Measurements from ENCODE around the gene TSPAN18. TPM values are rescaled to one million over a fixed set of nuclear protein-coding genes. Genes with fewer than 3 reads are reported as not detected.
A peak's percentile ranks its signal among the peaks of the same experiment; 100 is the strongest.

The TSPAN18 gene
- total and polyA plus RNA-seq, 11 donors: 40.0 to 151 (median 74.9) TPM

- intact Hi-C loops (cut with DNase I): no loop called here
- ATAC-seq: peak in 2 of 4 donors; percentile 27 to 31
- H3K36me3 ChIP-seq: no peaks in the 10 kb centered on the region
- no peak for TF ChIP-seq CTCF (IDR thresholded peaks at IDR 0.05)
- no peak for TF ChIP-seq POLR2A (IDR thresholded peaks at IDR 0.05)
- H3K4me1 ChIP-seq: peaks cover 0 to 37% (median 18%) of the 10 kb centered on the region in 12 donors
- DNase-seq: peak in 1 of 5 donors; percentile 37
- H3K27ac ChIP-seq: no peak overlapping the region
- 27 to 54% (median 32%) methylated on average over 25 to 35 of the region's 35 CpGs for WGBS, 4 donors
- peak overlapping the region in 2 of 12 donors; percentile 8 to 21 for H3K4me3 ChIP-seq
- no peaks in the 10 kb centered on the region for H3K27me3 ChIP-seq
- no peaks in the 10 kb centered on the region for H3K9me3 ChIP-seq
These were observed 230.3 kb downstream of the TSPAN18 start for GRCh38 chr11:44957040-44957515.

- no peak for ATAC-seq
- 69 to 75% (median 72%) methylated on average over 8 of the region's 8 CpGs for WGBS, 4 donors
- Histone ChIP-seq H3K4me1 (peaks cover 0 to 36% (median 18%) of the 10 kb centered on the region in 12 donors), H3K4me3 (no peak overlapping the region), H3K27ac (no peak overlapping the region), H3K27me3 (no peaks in the 10 kb centered on the region), H3K36me3 (no peaks in the 10 kb centered on the region), H3K9me3 (no peaks in the 10 kb centered on the region)
- no peak for DNase-seq
- intact Hi-C loops (cut with DNase I): no loop called here
- no peak for TF ChIP-seq POLR2A (IDR thresholded peaks at IDR 0.05)
- TF ChIP-seq CTCF (IDR thresholded peaks at IDR 0.05): no peak
These were observed 231.2 kb downstream of the TSPAN18 start for GRCh38 chr11:44957776-44958564.

GRCh38 chr11:44959064-44959463 lies 232.3 kb downstream of the TSPAN18 start:
- no peaks in the 10 kb centered on the region for H3K36me3 ChIP-seq
- no peaks in the 10 kb centered on the region for H3K27me3 ChIP-seq
- TF ChIP-seq POLR2A (IDR thresholded peaks at IDR 0.05) (no peak), CTCF (IDR thresholded peaks at IDR 0.05) (no peak)
- no peak for ATAC-seq
- no peaks in the 10 kb centered on the region for H3K9me3 ChIP-seq
- DNase-seq: no peak
- H3K27ac ChIP-seq: no peak overlapping the region
- no peak overlapping the region for H3K4me3 ChIP-seq
- H3K4me1 ChIP-seq: peaks cover 0 to 31% (median 14%) of the 10 kb centered on the region in 12 donors
- intact Hi-C loops (cut with DNase I): no loop called here
- 91 to 98% (median 96%) methylated on average over 3 of the region's 3 CpGs for WGBS, 4 donors

- Histone ChIP-seq H3K36me3 (no peaks in the 10 kb centered on the region), H3K27me3 (no peaks in the 10 kb centered on the region), H3K4me1 (peaks cover 0 to 19% (median 4%) of the 10 kb centered on the region in 12 donors), H3K4me3 (no peak overlapping the region), H3K9me3 (no peaks in the 10 kb centered on the region), H3K27ac (no peak overlapping the region)
- 53 to 61% (median 54%) methylated on average over 7 of the region's 7 CpGs for WGBS, 4 donors
- intact Hi-C loops (cut with DNase I): no loop called here
- TF ChIP-seq CTCF (IDR thresholded peaks at IDR 0.05) (no peak), POLR2A (IDR thresholded peaks at IDR 0.05) (no peak)
- ATAC-seq: no peak
- no peak for DNase-seq
These were observed 233.6 kb downstream of the TSPAN18 start for GRCh38 chr11:44960200-44960845.
